GM23338 (cell line): Measurements from ENCODE around the gene HOXA5. TPM values are rescaled to one million over a fixed set of nuclear protein-coding genes. Genes with fewer than 3 reads are reported as not detected.

Source experiments
- ATAC-seq: fragments of 200-7000 bp; cut with Tn5 transposase; 3 replicates; pipeline ENCODE4 v1.9.1; 2020
- DNase-seq: peaks from one replicate; pipeline ENCODE4 v3.0.0-alpha.2; 2015; ENCODE audit warnings: low spot score
- H2AFZ ChIP-seq: fragments of 200-600 bp; sonication (generic); 2 replicates; pipeline ENCODE4 v1.8.0; 2016; ENCODE audit warnings: antibody characterized with exemption, mild to moderate bottlenecking, moderate library complexity
- H3F3A ChIP-seq: fragments of 200-600 bp; sonication (generic); replicated peaks from 2 replicates; pipeline ENCODE4 v1.8.0; 2017; ENCODE audit warnings: antibody characterized with exemption, mixed run types, low read depth
- H3K27ac ChIP-seq: fragments of 200-600 bp; sonication (generic); 2 replicates; pipeline ENCODE4 v1.6.1; 2016; ENCODE audit warnings: low read depth
- H3K27me3 ChIP-seq: fragments of 200-600 bp; sonication (generic); 2 replicates; pipeline ENCODE4 v1.8.0; 2016; ENCODE audit warnings: mild to moderate bottlenecking, mixed run types, moderate library complexity; ENCODE audit not compliant: insufficient read depth
- H3K36me3 ChIP-seq: fragments of 200-600 bp; sonication (generic); 2 replicates; pipeline ENCODE4 v1.8.0; 2016; ENCODE audit warnings: mild to moderate bottlenecking; ENCODE audit not compliant: insufficient read depth
- H3K4me1 ChIP-seq: fragments of 200-600 bp; sonication (generic); 2 replicates; pipeline ENCODE4 v1.8.0; 2016; ENCODE audit warnings: mild to moderate bottlenecking, moderate library complexity; ENCODE audit not compliant: insufficient read depth
- H3K4me2 ChIP-seq: fragments of 200-600 bp; sonication (generic); 2 replicates; pipeline ENCODE4 v1.7.1; 2017; ENCODE audit warnings: mixed run types
- H3K4me3 ChIP-seq: fragments of 200-600 bp; sonication (generic); 2 replicates; pipeline ENCODE4 v1.6.1; 2016; ENCODE audit warnings: mixed run types
- H3K79me2 ChIP-seq: fragments of 200-600 bp; sonication (generic); replicated peaks from 2 replicates; pipeline ENCODE4 v1.8.0; 2017; ENCODE audit warnings: mild to moderate bottlenecking; ENCODE audit not compliant: insufficient read depth
- H3K9me2 ChIP-seq: fragments of 200-600 bp; sonication (generic); 2 replicates; pipeline ENCODE4 v1.8.0; 2017; ENCODE audit not compliant: insufficient read depth
- H4K20me1 ChIP-seq: fragments of 200-600 bp; sonication (generic); replicated peaks from 2 replicates; pipeline ENCODE4 v1.8.0; 2017; ENCODE audit warnings: mild to moderate bottlenecking; ENCODE audit not compliant: insufficient read depth
- H3K27ac Mint-ChIP-seq: 2 replicates; pipeline ENCODE4 v1.8.0; 2020; ENCODE audit warnings: inconsistent platforms, mild to moderate bottlenecking, moderate library complexity, mixed read lengths
- H3K27me3 Mint-ChIP-seq: 3 replicates; pipeline ENCODE4 v1.8.0; 2022; ENCODE audit warnings: low read depth, mild to moderate bottlenecking, moderate library complexity, mixed read lengths, inconsistent platforms; ENCODE audit not compliant: insufficient read depth, poor library complexity
- H3K36me3 Mint-ChIP-seq: 3 replicates; pipeline ENCODE4 v1.8.0; 2021; ENCODE audit warnings: low read depth, mild to moderate bottlenecking, inconsistent platforms, moderate library complexity, mixed read lengths
- H3K4me1 Mint-ChIP-seq: 3 replicates; pipeline ENCODE4 v1.8.0; 2020; ENCODE audit warnings: mild to moderate bottlenecking, inconsistent platforms, mixed read lengths
- H3K4me3 Mint-ChIP-seq: 3 replicates; pipeline ENCODE4 v1.8.0; 2021; ENCODE audit warnings: moderate library complexity, mild to moderate bottlenecking, inconsistent platforms, mixed read lengths
- H3K9me3 Mint-ChIP-seq: 3 replicates; pipeline ENCODE4 v1.8.0; 2020; ENCODE audit warnings: moderate library complexity, mild to moderate bottlenecking, inconsistent platforms, mixed read lengths
- EZH2 ChIP-seq: fragments of 200-600 bp; sonication (generic); IDR thresholded peaks from one replicate; pipeline ENCODE4 v1.8.0; 2017; ENCODE audit warnings: antibody characterized with exemption, mild to moderate bottlenecking, low read depth; ENCODE audit not compliant: unreplicated experiment
- EZH2phosphoT487 ChIP-seq: fragments of 200-600 bp; sonication (generic); IDR thresholded peaks from one replicate; pipeline ENCODE4 v1.8.1; 2018; ENCODE audit warnings: antibody characterized with exemption; ENCODE audit not compliant: unreplicated experiment
- JUNB ChIP-seq: IDR thresholded peaks from one replicate; pipeline ENCODE4 v1.6.1; 2016; ENCODE audit warnings: antibody characterized with exemption; ENCODE audit not compliant: unreplicated experiment
- POLR2AphosphoS5 ChIP-seq: IDR thresholded peaks from 2 replicates; pipeline ENCODE4 v1.6.1; 2016; ENCODE audit warnings: antibody characterized with exemption, low read depth
- ZNF114 ChIP-seq: fragments of 250-450 bp; sonication (Bioruptor Pico); IDR thresholded peaks from 2 replicates; pipeline ENCODE4 v1.5.0; 2020; ENCODE audit warnings: mild to moderate bottlenecking, moderate library complexity
- polyA plus RNA-seq: library from polyadenylated mRNA; unstranded; fragments of >200 nt; fragmentation: Nextera tagmentation; extraction: Ambion mirVana; gene quantifications from 2 replicates; pipeline ENCODE4 v1.2.1, GENCODE V29; 2016
- total RNA-seq: library from RNA; depleted of rRNA; stranded (reverse); fragments of >200 nt; shearing (Covaris generic); gene quantifications from 2 replicates; pipeline ENCODE4 v1.2.3, GENCODE V29; 2014

The HOXA5 gene
- total and polyA plus RNA-seq, 2 experiments from 2014 or later, result not detected

- Mint-ChIP-seq H3K27me3 (peaks cover 99% of the 10 kb centered on the region), H3K27ac (no peak overlapping the region), H3K4me1 (peaks cover 12% of the 10 kb centered on the region), H3K36me3 (no peaks in the 10 kb centered on the region; the same call in 2 of the 3 replicates), H3K4me3 (0 out of 3 replicates have a peak overlapping the region, but pooled peaks have one; percentile 24), H3K9me3 (peaks cover 10% of the 10 kb centered on the region; the same call in 2 of the 3 replicates)
- no peaks in the 10 kb centered on the region for H3K79me2 ChIP-seq
- TF ChIP-seq EZH2phosphoT487 (peak; percentile 64), ZNF114 (CRISPR knock-in tag) (no peak), EZH2 (peak; percentile 35)
- H4K20me1 ChIP-seq, result peaks cover 48% of the 10 kb centered on the region
- no peak for DNase-seq
- peaks cover 100% of the 10 kb centered on the region for H3K27me3 ChIP-seq
- peaks cover 17% of the 10 kb centered on the region for H3F3A ChIP-seq
- no peaks in the 10 kb centered on the region; the same call in 1 of the 2 replicates for H3K36me3 ChIP-seq
- peaks cover 4% of the 10 kb centered on the region; the same call in 1 of the 2 replicates for H3K4me1 ChIP-seq
- H3K27ac ChIP-seq, result no peak overlapping the region
- H3K4me3 ChIP-seq, result peak overlapping the region; percentile 64
- no peak for ATAC-seq
- H3K4me2 ChIP-seq, result peak overlapping the region; percentile 82
- H2AFZ ChIP-seq, result no peak overlapping the region
- no peaks in the 10 kb centered on the region for H3K9me2 ChIP-seq
These were observed 16.7 kb upstream of the HOXA5 start for GRCh38 chr7:27160145-27160545.

GRCh38 chr7:27159266-27160144 lies 16.0 kb upstream of the HOXA5 start:
- ATAC-seq (no peak), DNase-seq (no peak)
- Histone ChIP-seq H3K27me3 (peaks cover 100% of the 10 kb centered on the region), H3K4me1 (peaks cover 4% of the 10 kb centered on the region; the same call in 1 of the 2 replicates), H3K79me2 (no peaks in the 10 kb centered on the region), H3K9me2 (no peaks in the 10 kb centered on the region), H3K36me3 (no peaks in the 10 kb centered on the region; the same call in 1 of the 2 replicates), H3F3A (peaks cover 17% of the 10 kb centered on the region), H3K4me3 (no peak overlapping the region), H3K27ac (no peak overlapping the region), H2AFZ (no peak overlapping the region), H3K4me2 (no peak overlapping the region), H4K20me1 (peaks cover 46% of the 10 kb centered on the region)
- Mint-ChIP-seq H3K36me3 (no peaks in the 10 kb centered on the region; the same call in 2 of the 3 replicates), H3K27me3 (peaks cover 99% of the 10 kb centered on the region), H3K9me3 (peaks cover 12% of the 10 kb centered on the region; the same call in 2 of the 3 replicates), H3K27ac (no peak overlapping the region), H3K4me1 (peaks cover 15% of the 10 kb centered on the region), H3K4me3 (peak overlapping the region; percentile 25; the same call in 1 of the 3 replicates)
- TF ChIP-seq POLR2AphosphoS5 (no peak), EZH2phosphoT487 (peak; percentile 5), EZH2 (peak; percentile 97)

- H3K36me3 ChIP-seq, result no peaks in the 10 kb centered on the region
- H3K27ac ChIP-seq, result no peak overlapping the region
- DNase-seq (peak; percentile 46), ATAC-seq (no peak)
- Mint-ChIP-seq H3K27ac (no peak overlapping the region), H3K4me3 (no peak overlapping the region; the same call in 2 of the 3 replicates), H3K36me3 (no peaks in the 10 kb centered on the region; the same call in 2 of the 3 replicates), H3K4me1 (peaks cover 11% of the 10 kb centered on the region), H3K9me3 (peaks cover 12% of the 10 kb centered on the region; the same call in 2 of the 3 replicates), H3K27me3 (peaks cover 99% of the 10 kb centered on the region)
- H2AFZ ChIP-seq, result no peak overlapping the region
- TF ChIP-seq EZH2phosphoT487 (peak; percentile 73), JUNB (no peak), EZH2 (peak; percentile 97)
- no peak overlapping the region for H3K4me3 ChIP-seq
- H3K4me2 ChIP-seq, result no peak overlapping the region
- no peaks in the 10 kb centered on the region for H3K9me2 ChIP-seq
- peaks cover 4% of the 10 kb centered on the region; the same call in 1 of the 2 replicates for H3K4me1 ChIP-seq
- H4K20me1 ChIP-seq, result peaks cover 48% of the 10 kb centered on the region
- no peaks in the 10 kb centered on the region for H3K79me2 ChIP-seq
- peaks cover 100% of the 10 kb centered on the region for H3K27me3 ChIP-seq
- H3F3A ChIP-seq, result peaks cover 19% of the 10 kb centered on the region
These were observed 15.2 kb upstream of the HOXA5 start for GRCh38 chr7:27158436-27159265.
